ENCODE data around the gene GPC5. TPM values are rescaled to one million over a fixed set of nuclear protein-coding genes. Genes with fewer than 3 reads are reported as not detected.

GPC5 gene
- total RNA-seq, 1 experiment from 2014 or later, result 0.26 TPM

- TF ChIP-seq TCF7L2 (IDR thresholded peaks at IDR 0.05; ENCODE audit: low read depth, low read length) (no peak), REST (IDR thresholded peaks at IDR 0.05; ENCODE audit: insufficient read depth in 1 of 2, low read depth in 2 of 2, low read length in 1 of 2) (no peak), CTCF (IDR thresholded peaks at IDR 0.05) (no peak), SIN3A (IDR thresholded peaks at IDR 0.05; ENCODE audit: borderline replicate concordance, insufficient read depth, low read depth, low read length) (no peak), POLR2AphosphoS5 (IDR thresholded peaks at IDR 0.05; ENCODE audit: low read depth, low read length) (no peak)
- ChIA-PET POLR2A (no interaction called here), CTCF (no interaction called here)
- Histone ChIP-seq H3K4me3 (ENCODE audit: low read depth in 2 of 2, low read length in 2 of 2) (no peak overlapping the region), H3K27ac (ENCODE audit: low read length) (no peak overlapping the region), H3K9me3 (ENCODE audit: control insufficient read depth, insufficient read depth, low read depth, low read length) (no peaks in the 10 kb centered on the region), H3K36me3 (ENCODE audit: control insufficient read depth, insufficient read depth, low read length) (no peaks in the 10 kb centered on the region), H3K4me1 (ENCODE audit: control insufficient read depth, insufficient read depth, low read length) (no peaks in the 10 kb centered on the region), H3K27me3 (ENCODE audit: control insufficient read depth, insufficient read depth, low read length) (no peaks in the 10 kb centered on the region)
- intact Hi-C loops (cut with micrococcal nuclease; ENCODE audit: unreplicated experiment) (no loop called here), in situ Hi-C loops (cut with HindIII; ENCODE audit: low pct_unique_long_range_greater_than_20kb, low sequenced_read_pairs) (no loop called here)
- no peak for ATAC-seq
- no peak for DNase-seq (ENCODE audit: low read depth, low spot score)
- no TSS peak for BruUV-seq (replicated peaks)
Measured at GRCh38 chr13:92510416-92510815, 1112.0 kb downstream of the GPC5 start.

- ATAC-seq (no peak), DNase-seq (ENCODE audit: low read depth, low spot score) (no peak)
- H3K36me3 ChIP-seq (ENCODE audit: control insufficient read depth, insufficient read depth, low read length), result no peaks in the 10 kb centered on the region
- TF ChIP-seq POLR2AphosphoS5 (IDR thresholded peaks at IDR 0.05; ENCODE audit: low read depth, low read length), result no peak
- no peak for TF ChIP-seq SIN3A (IDR thresholded peaks at IDR 0.05; ENCODE audit: borderline replicate concordance, insufficient read depth, low read depth, low read length)
- no peak for TF ChIP-seq REST (IDR thresholded peaks at IDR 0.05; ENCODE audit: insufficient read depth in 1 of 2, low read depth in 2 of 2, low read length in 1 of 2)
- no peak for TF ChIP-seq CTCF (IDR thresholded peaks at IDR 0.05)
- TF ChIP-seq TCF7L2 (IDR thresholded peaks at IDR 0.05; ENCODE audit: low read depth, low read length), result no peak
- H3K4me1 ChIP-seq (ENCODE audit: control insufficient read depth, insufficient read depth, low read length), result no peaks in the 10 kb centered on the region
- intact Hi-C loops (cut with micrococcal nuclease; ENCODE audit: unreplicated experiment), result no loop called here
- H3K27me3 ChIP-seq (ENCODE audit: control insufficient read depth, insufficient read depth, low read length), result no peaks in the 10 kb centered on the region
- BruUV-seq (replicated peaks), result no TSS peak
- ChIA-PET POLR2A (no interaction called here), CTCF (no interaction called here)
- no peak overlapping the region for H3K27ac ChIP-seq (ENCODE audit: low read length)
- no peak overlapping the region for H3K4me3 ChIP-seq (ENCODE audit: low read depth in 2 of 2, low read length in 2 of 2)
- in situ Hi-C loops (cut with HindIII; ENCODE audit: low pct_unique_long_range_greater_than_20kb, low sequenced_read_pairs), result no loop called here
- H3K9me3 ChIP-seq (ENCODE audit: control insufficient read depth, insufficient read depth, low read depth, low read length), result no peaks in the 10 kb centered on the region
Measured at GRCh38 chr13:92512852-92513251, 1114.4 kb downstream of the GPC5 start.
